ENCODE measurements around the gene LMF1.

GRCh38 chr16:820748-821147 lies 150.0 kb downstream of the LMF1 start:
- TF ChIP-seq CTCF (IDR thresholded peaks at IDR 0.05 in 2 of 3, conservative IDR thresholded peaks at IDR 0.05 in 1 of 3; ENCODE audit: borderline replicate concordance in 1 of 3, insufficient read depth in 1 of 3, low read depth in 2 of 3, low read length in 2 of 3) (no peak), RAD21 (IDR thresholded peaks at IDR 0.05; ENCODE audit: low read depth) (no peak)

All from HCT116 (cell line).